ENCODE results near the gene CYP26A1.

The CYP26A1 gene, protein sequence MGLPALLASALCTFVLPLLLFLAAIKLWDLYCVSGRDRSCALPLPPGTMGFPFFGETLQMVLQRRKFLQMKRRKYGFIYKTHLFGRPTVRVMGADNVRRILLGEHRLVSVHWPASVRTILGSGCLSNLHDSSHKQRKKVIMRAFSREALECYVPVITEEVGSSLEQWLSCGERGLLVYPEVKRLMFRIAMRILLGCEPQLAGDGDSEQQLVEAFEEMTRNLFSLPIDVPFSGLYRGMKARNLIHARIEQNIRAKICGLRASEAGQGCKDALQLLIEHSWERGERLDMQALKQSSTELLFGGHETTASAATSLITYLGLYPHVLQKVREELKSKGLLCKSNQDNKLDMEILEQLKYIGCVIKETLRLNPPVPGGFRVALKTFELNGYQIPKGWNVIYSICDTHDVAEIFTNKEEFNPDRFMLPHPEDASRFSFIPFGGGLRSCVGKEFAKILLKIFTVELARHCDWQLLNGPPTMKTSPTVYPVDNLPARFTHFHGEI

GRCh38 chr10:93073539-93074146 is at the start of gene CYP26A1:
CYP26A1 (plus strand) TSS chr10:93073893; CDS start chr10:93073935, 42 bp downstream.
- DNase-seq (ENCODE audit: low read depth), result no peak

- no peak for DNase-seq (ENCODE audit: low read depth)
Measured at GRCh38 chr10:93026072-93026471, 47.6 kb upstream of the CYP26A1 start.

DNA sequence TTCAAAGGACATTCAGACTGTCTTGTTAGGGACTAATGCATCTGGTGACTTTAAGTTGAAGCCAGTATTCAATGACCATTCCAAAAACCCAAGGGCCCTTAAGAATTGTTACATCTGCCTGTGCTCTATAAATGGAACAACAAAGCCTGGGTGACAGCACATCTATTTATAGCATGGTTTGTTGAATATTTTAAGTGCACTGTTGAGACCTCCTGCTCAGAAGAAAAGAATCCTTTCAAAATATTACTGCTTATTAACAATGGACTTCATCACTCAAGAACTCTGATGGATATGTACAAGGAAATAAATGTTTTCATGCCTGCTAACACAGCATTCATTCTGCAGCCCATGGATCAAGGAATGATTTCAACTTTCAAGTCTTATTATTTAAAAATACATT is 46.2 kb upstream of the CYP26A1 start:
- no peak for DNase-seq (ENCODE audit: low read depth)

GRCh38 chr10:93028883-93029282 is 44.8 kb upstream of the CYP26A1 start:
- no peak for DNase-seq (ENCODE audit: low read depth)

DNA sequence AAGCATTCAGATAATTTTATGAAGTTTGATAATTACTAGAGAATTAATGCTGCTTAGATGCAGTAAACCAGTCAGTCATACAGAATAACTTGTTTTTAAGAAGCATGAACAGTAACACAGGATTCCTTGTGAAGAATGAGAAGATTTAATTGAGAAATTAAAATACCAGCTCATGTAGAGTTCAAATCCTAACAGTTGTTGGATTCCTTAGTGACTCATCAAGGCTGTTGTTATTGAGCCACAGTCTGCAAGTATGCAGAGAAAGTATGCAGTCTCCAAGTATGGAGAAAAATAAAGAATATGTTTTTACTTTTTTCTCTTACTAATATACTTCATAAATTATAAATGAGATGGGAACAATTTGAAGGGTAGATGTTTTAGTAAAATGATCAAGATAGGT is 43.3 kb upstream of the CYP26A1 start:
- peak; percentile 65 for DNase-seq (ENCODE audit: low read depth)

- DNase-seq (ENCODE audit: low read depth), result no peak
Measured at GRCh38 chr10:93032105-93032808, 41.4 kb upstream of the CYP26A1 start.

GRCh38 chr10:93032809-93033137 is 40.9 kb upstream of the CYP26A1 start:
- no peak for DNase-seq (ENCODE audit: low read depth)

DNA sequence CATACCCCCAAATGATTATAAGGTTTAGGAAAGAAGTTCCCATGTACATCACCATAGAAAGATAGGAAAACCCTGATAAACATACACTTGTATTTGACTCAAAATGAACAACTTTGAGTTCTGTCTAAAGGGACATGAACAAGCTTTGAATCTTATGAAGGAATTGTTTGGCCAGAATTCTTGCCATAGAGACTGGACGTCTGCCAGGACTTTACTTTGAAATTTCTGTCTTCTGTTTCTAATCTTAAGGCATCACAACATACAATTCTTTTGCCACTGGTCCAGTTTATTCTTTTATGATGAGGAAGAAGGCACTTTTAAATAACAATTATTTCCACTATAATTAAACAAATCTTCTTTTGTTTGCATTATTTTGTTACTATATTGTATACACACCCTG is 39.3 kb upstream of the CYP26A1 start:
- no peak for DNase-seq (ENCODE audit: low read depth)

GRCh38 chr10:93039110-93039509 is 34.6 kb upstream of the CYP26A1 start:
- DNase-seq (ENCODE audit: low read depth), result no peak

- no peak for DNase-seq (ENCODE audit: low read depth)
Measured at GRCh38 chr10:93039721-93040120, 34.0 kb upstream of the CYP26A1 start.

DNA sequence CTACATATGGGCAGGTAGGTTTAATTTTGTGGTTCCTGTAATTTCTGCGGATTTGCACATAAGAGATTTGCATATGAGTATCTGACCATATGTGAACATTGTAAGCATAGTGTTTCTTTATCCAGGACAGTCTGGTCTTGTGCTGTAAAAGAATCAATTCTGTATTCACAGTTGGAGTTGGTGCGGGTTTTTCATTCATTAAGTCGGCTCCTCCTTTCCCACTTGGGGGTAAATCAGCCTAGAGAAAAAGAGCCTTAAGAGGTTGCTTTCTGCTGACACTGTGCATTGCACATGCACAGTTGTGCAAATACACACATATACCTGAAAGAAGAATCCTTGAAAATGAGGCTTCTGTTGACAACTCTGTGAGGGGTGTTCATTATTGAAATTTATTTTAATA is 19.2 kb upstream of the CYP26A1 start:
- DNase-seq (ENCODE audit: low read depth), result no peak

GRCh38 chr10:93058139-93058538 is 15.6 kb upstream of the CYP26A1 start:
- DNase-seq (ENCODE audit: low read depth), result no peak

DNA sequence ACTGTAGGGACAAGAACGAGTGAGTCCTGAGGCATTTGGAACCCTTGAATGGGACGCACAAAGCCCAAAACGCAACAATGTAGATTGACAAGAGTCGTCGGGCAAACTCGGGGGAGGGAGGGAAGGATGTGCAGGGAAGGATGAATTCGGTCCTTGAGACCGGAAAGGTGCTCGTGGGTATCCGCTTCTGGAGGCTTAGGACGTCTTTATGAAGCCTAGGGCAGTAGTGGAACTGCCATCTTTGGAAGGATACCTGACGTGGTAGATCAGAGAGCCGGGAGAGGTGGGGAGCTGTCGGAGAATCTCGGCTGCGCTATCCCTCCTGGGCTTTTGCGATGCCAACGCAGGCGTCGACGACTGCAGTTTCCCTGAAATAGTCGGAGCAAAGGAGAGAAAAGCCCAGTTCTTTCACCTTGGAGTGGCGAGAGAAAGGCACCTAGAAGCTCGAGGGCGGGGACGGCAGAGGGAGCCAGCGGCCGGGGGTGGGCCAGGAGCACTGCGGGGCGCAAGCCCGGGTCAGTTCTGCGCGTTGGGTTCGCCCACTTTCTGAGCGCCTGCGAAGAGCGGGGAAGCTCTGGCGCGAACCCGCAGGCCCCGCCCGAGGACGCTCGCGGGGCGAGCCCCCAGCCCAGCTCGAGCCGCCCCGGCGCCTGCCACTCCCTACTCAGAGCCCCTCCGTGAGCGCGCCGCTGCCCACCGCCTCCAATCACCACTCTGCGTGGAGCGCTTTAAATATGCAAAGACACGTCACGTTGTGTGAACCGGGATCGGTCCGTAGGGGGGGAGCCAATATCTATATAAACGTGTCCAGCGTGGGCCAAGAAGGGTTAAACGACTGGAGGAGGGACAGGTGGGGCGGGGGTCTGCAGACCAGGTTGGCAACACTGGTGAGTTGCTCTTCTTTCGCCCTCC is 13.5 kb upstream of the CYP26A1 start, which contains the start of gene CYP26C1:
Gene CYP26C1, plus strand, starts transcription at position 824 of the 912 bp plus-strand sequence. CDS start 466 bp downstream, outside the sequence.
- no peak for DNase-seq (ENCODE audit: low read depth)

DNA sequence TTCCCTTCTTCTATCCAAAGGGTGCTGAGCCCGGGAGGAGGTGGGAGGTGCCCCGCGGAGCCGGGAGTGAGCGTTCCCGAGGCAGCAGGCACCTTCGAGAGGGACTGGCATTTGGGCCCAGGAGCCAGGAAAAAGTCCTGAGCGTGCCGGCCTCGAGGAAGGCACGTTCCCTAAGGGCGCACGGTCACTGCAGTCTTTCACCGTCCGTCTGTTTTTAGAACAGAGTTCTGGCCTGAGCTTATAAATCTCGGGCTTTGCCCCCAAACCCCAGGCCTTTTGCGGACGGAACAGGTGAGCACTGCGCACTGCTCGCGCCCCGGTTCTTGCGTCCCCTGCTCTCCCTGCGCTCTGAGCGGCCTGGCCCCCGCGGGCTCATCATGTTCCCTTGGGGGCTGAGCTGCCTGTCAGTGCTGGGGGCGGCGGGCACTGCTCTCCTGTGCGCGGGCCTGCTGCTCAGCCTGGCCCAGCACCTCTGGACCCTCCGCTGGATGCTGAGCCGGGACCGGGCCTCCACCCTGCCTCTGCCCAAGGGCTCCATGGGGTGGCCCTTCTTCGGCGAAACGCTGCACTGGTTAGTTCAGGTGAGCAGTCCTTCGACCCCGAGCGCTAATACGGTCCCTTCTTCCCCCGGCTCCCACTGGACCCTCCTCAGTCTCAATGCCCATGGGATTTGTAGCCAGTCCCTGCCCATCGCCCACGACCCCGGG is 12.7 kb upstream of the CYP26A1 start:
- DNase-seq (ENCODE audit: low read depth), result no peak

DNA sequence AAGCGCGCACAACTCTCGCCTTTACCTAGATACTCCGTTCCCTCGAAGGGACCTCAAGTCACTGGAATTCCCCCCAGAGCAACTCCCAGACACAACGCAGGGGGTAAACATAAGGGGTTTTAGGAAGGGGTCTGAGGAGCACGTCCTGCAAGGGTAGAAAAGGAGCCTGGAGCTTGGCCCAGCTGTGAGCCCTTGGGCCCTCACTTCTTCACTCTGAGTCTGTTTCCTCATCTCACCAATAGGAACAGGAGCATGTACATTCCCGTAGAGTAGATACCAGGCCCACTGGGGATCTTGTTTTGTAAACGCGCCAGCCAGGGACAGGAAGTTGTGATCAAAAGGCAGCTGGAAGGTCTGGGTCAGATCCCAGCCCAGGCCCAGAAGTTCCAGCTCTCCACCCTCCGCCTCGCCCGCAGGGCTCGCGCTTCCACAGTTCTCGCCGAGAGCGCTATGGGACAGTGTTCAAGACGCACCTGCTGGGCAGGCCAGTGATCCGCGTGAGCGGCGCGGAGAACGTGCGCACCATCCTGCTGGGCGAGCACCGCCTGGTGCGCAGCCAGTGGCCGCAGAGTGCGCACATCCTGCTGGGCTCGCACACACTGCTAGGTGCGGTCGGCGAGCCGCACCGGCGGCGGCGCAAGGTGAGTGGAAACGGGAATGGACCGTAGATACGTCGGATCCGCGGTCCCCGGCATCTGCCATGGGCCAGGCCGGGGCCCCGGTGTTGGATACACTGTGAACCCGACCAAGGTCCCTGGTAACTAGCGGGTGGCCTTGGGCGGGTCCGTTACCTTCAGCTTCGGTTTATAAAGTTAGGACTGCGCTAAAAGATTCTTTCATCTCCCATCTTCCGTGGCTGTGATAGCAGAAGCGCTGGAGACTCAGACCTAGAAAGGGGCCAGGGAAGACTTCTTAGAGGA is 11.8 kb upstream of the CYP26A1 start:
- no peak for DNase-seq (ENCODE audit: low read depth)

DNA sequence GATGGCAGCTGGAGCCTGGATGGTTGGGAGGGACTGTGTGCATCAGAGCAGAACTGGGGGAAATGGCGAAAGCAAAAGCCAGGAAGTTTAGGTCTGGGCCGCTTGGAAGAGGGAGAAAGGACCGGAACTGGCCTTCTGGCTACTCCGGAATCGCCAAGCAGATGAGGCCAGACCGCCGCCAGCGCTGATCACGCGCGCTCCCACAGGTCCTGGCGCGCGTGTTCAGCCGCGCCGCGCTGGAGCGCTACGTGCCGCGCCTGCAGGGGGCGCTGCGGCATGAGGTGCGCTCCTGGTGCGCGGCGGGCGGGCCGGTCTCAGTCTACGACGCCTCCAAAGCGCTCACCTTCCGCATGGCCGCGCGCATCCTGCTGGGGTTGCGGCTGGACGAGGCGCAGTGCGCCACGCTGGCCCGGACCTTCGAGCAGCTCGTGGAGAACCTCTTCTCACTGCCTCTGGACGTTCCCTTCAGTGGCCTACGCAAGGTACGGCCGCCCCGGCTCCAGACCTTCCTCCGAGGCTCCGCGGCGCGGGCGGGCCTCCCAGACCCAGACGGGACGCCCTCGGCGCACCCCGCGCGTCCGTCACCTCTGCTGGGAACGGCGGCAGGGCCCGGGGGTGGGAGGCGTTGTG is 11.1 kb upstream of the CYP26A1 start:
- DNase-seq (ENCODE audit: low read depth), result no peak

DNA sequence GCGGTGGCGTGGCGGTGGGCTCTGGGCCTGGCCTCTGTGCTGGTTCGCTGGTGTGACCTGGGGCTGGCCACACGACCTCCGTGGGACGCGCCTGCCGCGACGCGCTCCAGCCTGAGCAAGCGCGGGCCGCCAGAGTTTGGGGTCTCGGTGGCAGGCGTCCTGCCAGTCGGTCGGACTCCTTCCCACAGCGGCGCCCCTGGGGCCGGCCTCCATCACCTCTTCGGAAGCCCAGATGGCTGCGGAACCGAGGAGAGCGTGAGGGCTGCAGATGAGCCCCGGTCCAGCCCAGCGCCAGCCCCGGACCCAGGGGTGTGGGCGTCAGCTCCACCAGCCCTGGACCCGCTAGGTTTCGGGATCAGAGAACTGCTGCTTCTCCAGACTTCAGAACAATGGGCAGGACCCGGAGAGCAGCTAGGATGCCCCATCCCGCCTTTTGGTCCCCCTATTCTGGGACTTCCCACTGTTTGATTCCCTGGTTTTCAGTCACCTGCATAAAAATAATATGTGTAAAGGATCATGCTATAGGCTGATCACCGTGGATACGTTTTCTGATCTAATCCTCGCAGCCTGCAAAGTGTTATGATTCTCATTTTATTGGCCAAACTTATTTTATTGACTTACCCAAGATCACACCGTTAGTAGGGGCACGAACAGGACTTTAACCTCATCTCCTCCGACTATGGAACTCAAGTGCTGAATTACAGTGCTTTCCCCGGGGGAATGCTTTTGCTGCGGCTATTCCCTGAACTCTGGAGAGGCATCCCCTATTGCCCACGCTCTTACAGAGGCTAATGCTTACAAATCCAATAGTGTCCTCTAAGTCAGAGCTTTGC is 10.3 kb upstream of the CYP26A1 start:
- DNase-seq (ENCODE audit: low read depth), result no peak

DNA sequence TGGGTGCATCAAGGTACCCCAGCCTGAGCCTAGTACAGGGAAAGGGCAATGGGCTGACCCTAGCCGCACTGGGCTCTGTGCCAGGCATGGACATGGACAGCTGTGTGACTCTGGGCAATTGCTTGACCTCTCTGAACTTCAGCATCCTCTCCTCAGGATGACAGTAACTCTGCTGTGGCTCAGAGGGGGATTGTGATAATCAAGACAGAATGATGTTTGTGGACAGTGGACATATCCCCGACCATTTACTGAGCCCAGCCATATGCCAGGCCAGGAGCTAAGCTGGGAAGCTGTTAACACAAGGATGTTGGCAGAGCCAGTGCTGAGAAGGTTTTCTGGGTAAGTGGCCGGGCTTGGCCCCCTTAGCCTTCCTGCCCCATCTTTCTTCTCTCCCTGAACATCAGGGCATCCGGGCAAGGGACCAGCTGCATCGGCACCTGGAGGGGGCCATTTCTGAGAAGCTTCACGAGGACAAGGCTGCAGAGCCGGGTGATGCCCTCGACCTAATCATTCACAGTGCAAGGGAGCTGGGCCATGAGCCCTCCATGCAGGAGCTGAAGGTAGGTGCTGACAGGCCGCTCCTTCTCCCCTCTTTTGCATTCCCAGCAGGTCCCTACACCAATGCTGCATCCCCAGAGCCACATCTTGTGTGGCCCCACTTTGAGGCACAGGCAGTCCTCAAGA is 9.6 kb upstream of the CYP26A1 start:
- no peak for DNase-seq (ENCODE audit: low read depth)

Measured in GM04503 (cell line).